HL-60 (cell line): ENCODE results near the gene FGD3.

Experiments used
- DNase-seq, 2 experiments: peaks; one replicate each; pipeline ENCODE4 v3.0.0-alpha.2; 2010 to 2020; ENCODE audit warnings: low read depth in 1 of 2, low spot score in 1 of 2
- H3K27ac ChIP-seq: fragments of 250-450 bp; sonication (Bioruptor Pico); replicated peaks from 2 replicates; pipeline ENCODE4 v1.5.1; 2020; ENCODE audit warnings: mild to moderate bottlenecking, moderate library complexity
- H3K27me3 ChIP-seq: fragments of 250-450 bp; sonication (Bioruptor Pico); 2 replicates; pipeline ENCODE4 v1.5.1; 2021; ENCODE audit warnings: mild to moderate bottlenecking, moderate library complexity; ENCODE audit not compliant: insufficient read depth, poor library complexity, severe bottlenecking
- H3K4me3 ChIP-seq: replicated peaks from 2 replicates; pipeline ENCODE4 v1.5.1; 2011; ENCODE audit warnings: mild to moderate bottlenecking, control low read depth, low read length; ENCODE audit not compliant: insufficient read depth
- GABPA ChIP-seq: IDR thresholded peaks from 2 replicates; pipeline ENCODE4 v1.6.1; 2012; ENCODE audit warnings: low read depth
- POLR2AphosphoS5 ChIP-seq: IDR thresholded peaks from 2 replicates; pipeline ENCODE4 v1.6.1; 2012; ENCODE audit warnings: low read depth
- SPI1 ChIP-seq: IDR thresholded peaks from 2 replicates; pipeline ENCODE4 v1.6.1; 2012; ENCODE audit warnings: low read depth, mild to moderate bottlenecking, borderline replicate concordance
- TF ChIP-seq, protein P1 (sequence below): IDR thresholded peaks from 2 replicates; pipeline ENCODE4 v1.6.1; 2012; ENCODE audit warnings: low read depth; ENCODE audit not compliant: insufficient replicate concordance
- TF ChIP-seq, protein P2 (sequence below): IDR thresholded peaks from one replicate; pipeline ENCODE4 v1.5.1; 2011; ENCODE audit warnings: low read length, control low read depth, inconsistent platforms; ENCODE audit not compliant: insufficient read depth

Gene FGD3

DNA sequence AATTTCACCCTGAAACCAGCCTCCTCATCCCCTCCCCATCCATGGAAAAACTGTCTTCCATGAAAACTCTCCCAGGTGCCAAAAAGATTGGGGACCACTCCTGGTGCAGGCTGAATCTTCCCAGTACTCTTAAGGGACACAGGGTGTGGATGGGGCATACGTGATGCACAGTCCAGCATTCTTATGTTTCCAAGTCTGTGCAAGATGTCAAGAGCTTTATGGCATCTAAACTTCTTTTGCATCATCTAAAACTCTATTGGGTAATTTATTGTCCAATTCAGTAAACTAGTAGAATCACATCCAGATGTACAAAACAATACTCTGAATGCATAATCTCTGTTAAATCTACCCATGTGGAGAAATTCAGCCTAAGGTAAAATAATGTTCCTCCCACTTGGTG, 9.3 kb upstream of the FGD3 start:
- DNase-seq, result no peak
- no peak overlapping the region for H3K27ac ChIP-seq
- TF ChIP-seq, protein P1, sequence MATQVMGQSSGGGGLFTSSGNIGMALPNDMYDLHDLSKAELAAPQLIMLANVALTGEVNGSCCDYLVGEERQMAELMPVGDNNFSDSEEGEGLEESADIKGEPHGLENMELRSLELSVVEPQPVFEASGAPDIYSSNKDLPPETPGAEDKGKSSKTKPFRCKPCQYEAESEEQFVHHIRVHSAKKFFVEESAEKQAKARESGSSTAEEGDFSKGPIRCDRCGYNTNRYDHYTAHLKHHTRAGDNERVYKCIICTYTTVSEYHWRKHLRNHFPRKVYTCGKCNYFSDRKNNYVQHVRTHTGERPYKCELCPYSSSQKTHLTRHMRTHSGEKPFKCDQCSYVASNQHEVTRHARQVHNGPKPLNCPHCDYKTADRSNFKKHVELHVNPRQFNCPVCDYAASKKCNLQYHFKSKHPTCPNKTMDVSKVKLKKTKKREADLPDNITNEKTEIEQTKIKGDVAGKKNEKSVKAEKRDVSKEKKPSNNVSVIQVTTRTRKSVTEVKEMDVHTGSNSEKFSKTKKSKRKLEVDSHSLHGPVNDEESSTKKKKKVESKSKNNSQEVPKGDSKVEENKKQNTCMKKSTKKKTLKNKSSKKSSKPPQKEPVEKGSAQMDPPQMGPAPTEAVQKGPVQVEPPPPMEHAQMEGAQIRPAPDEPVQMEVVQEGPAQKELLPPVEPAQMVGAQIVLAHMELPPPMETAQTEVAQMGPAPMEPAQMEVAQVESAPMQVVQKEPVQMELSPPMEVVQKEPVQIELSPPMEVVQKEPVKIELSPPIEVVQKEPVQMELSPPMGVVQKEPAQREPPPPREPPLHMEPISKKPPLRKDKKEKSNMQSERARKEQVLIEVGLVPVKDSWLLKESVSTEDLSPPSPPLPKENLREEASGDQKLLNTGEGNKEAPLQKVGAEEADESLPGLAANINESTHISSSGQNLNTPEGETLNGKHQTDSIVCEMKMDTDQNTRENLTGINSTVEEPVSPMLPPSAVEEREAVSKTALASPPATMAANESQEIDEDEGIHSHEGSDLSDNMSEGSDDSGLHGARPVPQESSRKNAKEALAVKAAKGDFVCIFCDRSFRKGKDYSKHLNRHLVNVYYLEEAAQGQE, result no peak
- TF ChIP-seq POLR2AphosphoS5 (no peak), GABPA (no peak), SPI1 (no peak)
- TF ChIP-seq, protein P2, sequence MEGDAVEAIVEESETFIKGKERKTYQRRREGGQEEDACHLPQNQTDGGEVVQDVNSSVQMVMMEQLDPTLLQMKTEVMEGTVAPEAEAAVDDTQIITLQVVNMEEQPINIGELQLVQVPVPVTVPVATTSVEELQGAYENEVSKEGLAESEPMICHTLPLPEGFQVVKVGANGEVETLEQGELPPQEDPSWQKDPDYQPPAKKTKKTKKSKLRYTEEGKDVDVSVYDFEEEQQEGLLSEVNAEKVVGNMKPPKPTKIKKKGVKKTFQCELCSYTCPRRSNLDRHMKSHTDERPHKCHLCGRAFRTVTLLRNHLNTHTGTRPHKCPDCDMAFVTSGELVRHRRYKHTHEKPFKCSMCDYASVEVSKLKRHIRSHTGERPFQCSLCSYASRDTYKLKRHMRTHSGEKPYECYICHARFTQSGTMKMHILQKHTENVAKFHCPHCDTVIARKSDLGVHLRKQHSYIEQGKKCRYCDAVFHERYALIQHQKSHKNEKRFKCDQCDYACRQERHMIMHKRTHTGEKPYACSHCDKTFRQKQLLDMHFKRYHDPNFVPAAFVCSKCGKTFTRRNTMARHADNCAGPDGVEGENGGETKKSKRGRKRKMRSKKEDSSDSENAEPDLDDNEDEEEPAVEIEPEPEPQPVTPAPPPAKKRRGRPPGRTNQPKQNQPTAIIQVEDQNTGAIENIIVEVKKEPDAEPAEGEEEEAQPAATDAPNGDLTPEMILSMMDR, result no peak
- H3K27me3 ChIP-seq, result no peaks in the 10 kb centered on the region
- H3K4me3 ChIP-seq, result no peak overlapping the region

DNA sequence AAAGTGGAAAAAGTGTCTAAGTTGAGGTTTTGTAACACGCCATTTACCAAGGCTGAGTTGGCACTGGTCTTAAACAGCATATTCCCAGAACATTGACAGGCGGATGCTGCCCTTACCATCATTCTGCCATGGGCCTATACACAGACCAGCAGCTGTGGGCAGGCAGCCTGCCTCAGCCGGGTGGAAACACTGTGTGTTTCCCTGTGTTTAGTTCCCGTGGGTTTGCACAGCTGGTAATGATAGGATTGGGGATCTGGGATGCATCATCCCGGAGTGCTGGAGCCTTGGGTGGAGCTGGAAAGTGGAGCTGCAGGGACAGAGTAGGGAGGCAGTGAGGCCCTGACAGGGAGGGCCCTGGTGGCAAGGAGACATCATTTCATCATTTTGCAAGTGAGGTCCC, 5.5 kb upstream of the FGD3 start:
- TF ChIP-seq, protein P2, result no peak
- no peak for TF ChIP-seq SPI1
- TF ChIP-seq, protein P1, result no peak
- no peak for TF ChIP-seq GABPA
- TF ChIP-seq POLR2AphosphoS5, result no peak
- peaks cover 2% of the 10 kb centered on the region for H3K27me3 ChIP-seq
- H3K4me3 ChIP-seq, result no peak overlapping the region
- H3K27ac ChIP-seq, result no peak overlapping the region
- no peak for DNase-seq

DNA sequence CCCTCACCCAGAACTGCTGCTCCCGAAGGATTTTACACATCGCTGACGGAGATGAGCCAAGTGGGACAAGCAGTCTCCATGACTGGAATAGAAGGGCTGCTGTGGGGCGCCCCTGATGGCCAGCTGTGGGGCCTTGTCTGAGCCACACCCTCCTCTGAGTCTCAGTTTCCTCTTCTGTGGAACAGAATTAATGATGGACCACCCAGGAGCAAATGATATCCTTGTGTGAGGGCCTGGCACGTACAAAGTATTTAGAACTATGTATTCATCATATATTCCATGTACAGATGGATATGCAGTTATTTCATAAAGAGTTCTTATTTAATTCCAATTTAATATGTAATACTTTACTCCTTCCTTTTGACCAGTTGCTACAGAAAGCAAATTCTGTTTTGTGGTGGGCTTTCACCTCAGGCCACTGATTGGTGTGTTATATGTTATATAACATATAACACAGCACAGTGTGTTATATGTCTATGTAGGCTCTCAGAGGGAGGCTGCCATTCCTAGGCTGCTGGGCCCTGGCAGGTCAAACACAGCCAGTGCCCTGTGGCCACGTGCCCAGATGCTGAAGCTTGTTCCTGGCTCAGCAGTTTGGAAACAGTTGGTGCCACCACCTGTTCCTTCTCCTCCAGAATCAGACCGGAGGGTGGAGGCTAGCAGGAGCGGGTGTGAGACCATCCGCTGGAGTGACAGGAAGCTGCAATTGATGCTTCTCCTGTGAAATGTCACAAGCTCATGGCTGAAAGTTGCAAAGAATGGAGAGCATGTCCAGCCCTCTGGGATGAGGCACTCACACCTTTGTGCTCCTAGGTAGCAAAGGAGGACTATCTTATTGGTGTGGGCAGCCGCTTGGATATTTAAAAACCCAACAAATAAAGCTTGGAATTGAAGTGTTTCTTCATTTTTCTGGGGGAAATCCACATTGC, 4.4 kb upstream of the FGD3 start:
- peaks cover 12% of the 10 kb centered on the region for H3K27me3 ChIP-seq
- DNase-seq, result no peak
- no peak overlapping the region for H3K4me3 ChIP-seq
- TF ChIP-seq, protein P1, result no peak
- no peak for TF ChIP-seq SPI1
- no peak overlapping the region for H3K27ac ChIP-seq
